NCI-H748 (cell line): Measurements from ENCODE around the gene SEMA5B.

Source experiments
- DNase-seq: peaks from one replicate; lab custom pipeline; 2025; ENCODE audit not compliant: unreplicated experiment; lab: John Stamatoyannopoulos, UW

SEMA5B gene

DNA sequence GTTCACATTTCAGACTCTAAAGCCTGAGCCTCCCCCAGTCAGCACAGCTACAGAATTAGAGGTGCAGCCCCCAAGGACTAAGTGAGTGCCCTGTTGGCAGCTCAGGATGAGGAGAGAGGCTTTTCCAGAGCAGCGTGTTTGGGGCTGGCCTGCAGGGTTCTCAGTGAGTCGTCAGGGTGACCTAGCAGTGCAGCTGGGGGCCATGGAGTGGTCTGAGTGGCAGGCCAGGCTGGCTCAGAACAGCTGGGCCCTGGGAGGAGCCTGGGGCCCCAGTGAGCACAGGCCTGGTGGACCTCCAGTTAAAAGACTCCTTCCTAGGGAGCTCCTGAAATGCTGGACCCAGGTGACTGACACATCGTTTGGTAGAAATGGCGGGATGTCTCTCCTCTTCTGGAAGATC, 124.4 kb downstream of the SEMA5B start:
- DNase-seq, result no peak

DNA sequence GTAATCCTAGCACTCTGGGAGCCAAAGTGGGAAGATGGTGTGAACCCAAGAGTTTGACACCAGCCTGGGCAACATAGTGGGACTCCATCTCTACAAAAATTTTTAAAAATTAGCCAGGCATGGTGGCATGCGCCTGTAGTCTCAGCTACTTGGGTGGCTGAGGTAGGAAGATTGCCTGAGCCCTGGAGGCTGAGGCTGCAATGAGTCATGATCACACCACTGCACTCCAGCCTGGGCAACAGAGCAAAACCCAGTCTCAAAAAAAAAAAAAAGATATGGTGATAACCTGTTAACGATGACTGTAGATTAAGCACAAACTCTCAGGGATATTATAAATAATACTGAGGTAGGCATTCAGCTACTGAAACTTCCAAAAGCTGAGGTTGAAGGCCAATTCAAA, 125.2 kb downstream of the SEMA5B start:
- no peak for DNase-seq

DNA sequence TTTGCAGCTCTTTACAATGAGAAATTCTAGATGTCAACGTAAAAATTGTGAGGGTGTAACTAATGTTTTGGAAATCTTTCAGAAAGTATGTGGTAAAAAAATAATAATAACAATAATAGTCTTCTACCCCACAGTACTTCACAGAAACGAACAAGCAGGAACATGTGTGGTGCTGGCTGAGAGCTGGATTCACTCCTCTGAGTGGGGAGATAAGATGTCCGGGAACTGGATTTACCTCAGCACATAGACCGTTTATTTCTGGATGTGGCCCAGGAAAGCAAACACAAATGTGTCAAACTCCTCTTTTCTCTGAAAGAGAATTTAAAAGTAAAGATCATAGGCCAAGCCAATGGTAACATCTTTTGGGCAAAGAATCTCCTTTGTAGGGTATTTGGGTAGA, 129.3 kb downstream of the SEMA5B start:
- no peak for DNase-seq

GRCh38 chr3:122893754-122894668, 133.6 kb downstream of the SEMA5B start:
- DNase-seq, result no peak

GRCh38 chr3:122893282-122893681, 134.3 kb downstream of the SEMA5B start:
- DNase-seq, result no peak

GRCh38 chr3:122892118-122892960, 135.2 kb downstream of the SEMA5B start:
- no peak for DNase-seq

DNA sequence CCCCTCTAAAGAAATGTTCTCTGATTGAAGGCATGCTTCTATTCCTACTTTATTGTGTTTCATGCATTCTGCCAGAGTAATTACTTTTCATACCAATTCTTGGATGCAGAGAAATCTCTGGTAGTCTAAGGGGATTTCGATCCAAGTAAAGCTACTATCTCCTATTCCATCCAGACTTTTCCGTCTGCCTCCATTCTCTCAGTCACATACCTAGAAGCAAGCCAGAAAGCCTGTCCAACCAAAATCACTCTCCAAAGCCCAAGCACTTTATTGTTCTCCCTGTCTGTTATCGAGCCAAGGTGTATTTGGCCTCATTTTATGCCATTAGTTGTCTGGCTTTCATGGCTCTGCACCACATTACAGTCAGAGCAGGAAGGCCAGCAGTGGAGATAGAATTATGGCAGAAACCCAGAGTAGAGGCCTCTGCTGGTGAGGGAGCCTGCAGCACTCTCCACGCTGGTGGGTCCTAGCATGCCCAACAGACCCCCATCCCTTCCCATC, 136.8 kb downstream of the SEMA5B start:
- no peak for DNase-seq

DNA sequence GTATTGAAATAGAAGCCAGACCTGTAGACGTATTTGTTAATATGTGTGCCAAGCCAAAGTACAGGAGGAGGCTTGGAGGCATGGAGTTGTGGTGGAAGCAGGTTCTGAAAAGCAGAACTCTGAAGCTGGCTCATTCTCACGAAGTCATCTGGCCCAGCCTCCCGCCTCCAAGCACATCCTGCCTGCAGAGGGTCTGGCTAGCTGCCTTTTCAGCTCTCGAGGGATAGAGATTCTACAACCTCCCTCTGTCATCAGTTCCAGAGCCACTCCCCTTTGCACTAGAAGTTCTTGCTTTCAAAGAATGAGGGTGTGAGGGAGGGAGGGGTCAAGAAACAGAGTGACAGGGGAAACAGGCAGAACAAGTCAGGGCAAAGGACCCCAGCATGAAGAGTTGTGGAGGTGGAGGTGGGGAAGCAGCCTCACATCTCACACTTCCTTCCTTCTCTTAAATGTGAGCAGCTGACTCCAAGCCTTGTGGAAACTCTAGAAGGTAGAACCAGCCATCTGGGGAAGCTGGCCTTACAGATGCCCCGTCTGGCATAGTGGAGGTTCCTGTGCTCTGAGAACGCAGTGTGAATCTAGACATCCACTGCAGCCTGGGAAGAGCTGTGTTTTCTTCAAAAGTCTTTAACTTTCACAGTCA, 137.4 kb downstream of the SEMA5B start:
- DNase-seq, result no peak

GRCh38 chr3:122886946-122887345, 140.6 kb downstream of the SEMA5B start:
- no peak for DNase-seq

- DNase-seq, result no peak
These were observed 141.3 kb downstream of the SEMA5B start for GRCh38 chr3:122886251-122886650.

DNA sequence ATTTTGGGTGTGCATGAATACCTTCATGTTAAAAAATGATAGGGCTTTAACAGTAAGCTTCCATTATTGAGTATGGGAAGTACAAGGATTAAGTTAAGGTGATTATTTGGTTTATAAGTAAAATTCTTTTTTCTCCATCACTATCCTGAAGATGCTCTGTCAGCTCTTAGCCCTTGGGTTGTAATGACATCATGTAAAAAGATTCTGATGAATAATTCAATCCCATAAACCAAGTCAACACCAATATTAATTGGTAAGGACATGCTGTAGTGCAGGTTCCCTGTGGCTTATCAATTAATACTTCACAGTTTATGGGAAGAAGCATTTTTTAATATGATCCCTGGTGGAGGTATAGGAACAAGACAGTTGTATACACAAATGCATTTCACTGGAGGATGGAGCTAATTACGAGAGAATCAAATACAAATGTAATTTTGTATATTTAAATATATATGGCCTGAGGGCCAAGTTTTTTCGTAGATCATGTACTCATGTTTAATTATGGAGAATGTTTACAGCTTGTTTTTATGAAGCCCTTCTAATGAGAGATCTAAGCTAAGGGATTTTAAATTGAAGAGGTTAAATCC, 145.1 kb downstream of the SEMA5B start:
- DNase-seq, result no peak

DNA sequence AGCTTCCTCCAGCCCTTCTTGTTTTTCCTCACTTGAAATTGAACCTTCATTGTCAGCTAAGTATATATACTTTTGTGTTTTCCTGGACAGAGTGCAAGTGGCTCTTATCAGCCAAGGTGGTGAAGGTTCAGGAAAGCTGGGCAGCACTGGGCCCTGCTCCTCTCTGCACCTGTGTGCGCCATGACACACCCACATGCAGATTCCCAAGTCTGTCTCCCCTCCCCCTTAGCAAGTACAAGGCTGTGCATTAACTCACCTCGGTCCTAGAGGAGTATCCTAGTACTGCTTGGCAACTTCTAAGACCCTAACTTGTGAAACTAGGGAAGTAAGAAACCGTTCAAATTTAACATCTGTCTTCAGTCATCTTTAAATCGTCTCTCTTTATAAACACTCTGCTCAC, 146.9 kb downstream of the SEMA5B start:
- DNase-seq, result no peak

DNA sequence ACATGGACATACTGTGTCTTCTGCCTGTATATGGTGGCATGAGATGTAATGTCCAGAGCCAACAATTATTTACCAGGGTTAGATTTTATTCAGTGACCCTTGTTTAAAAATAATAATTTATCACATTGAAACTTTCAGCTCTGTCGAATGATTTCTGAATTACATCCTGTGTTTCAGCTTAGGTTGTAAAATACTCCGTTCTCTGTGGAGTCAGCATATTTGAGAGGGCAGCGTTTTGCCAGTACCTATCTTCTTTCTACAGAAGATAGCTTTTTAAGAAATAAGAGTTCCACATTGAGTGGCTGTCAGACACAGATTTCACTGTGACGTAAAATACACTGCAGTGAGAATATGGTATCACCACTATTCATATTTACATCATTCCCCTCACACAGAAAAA, 147.4 kb downstream of the SEMA5B start:
- no peak for DNase-seq

- DNase-seq, result no peak
These were observed 151.9 kb downstream of the SEMA5B start for GRCh38 chr3:122875547-122876127.

DNA sequence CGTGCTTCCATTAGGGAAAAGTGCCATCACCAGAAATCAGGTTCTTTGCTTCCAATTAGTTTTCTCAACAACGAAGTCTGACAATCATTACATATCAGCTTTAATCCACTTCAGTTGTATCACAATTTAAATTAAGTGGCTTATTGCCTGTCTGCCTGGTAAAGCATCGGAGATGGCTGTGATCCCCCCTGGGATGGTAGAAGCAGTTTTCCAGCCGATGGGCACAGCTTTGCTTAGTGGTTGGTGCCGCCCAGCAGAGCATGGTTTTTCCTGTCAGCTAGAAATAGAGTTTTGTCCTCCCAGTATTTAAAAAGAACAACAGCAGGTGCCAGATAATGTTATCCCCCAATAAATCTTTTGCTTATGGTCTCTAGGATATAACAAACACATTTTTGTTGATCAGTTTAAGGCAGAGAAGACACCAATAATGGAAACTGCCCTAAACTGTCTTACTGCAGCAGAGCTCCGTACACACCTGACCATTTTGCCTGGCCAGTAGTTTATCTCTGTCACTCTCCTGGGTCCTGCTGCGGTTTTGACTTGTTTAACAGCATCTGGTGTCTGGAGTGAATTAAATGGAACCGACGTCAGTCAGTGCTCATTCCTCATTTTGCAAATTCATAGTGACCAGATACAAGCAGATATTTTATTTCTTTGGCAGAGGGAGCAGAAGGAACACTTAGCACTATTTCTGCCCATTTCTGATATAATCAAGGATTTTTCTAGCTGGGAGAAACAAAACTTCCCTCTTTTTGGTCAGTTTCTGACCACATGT, 153.6 kb downstream of the SEMA5B start:
- DNase-seq, result no peak

GRCh38 chr3:122868322-122868721, 159.2 kb downstream of the SEMA5B start:
- DNase-seq, result no peak

GRCh38 chr3:122864498-122864897, 163.1 kb downstream of the SEMA5B start:
- DNase-seq, result no peak

GRCh38 chr3:122862381-122862780, 165.2 kb downstream of the SEMA5B start:
- DNase-seq, result no peak
